Panc1 (cell line): ENCODE data around the gene ZCCHC14. TPM values are rescaled to one million over a fixed set of nuclear protein-coding genes. Genes with fewer than 3 reads are reported as not detected.
A peak's percentile ranks its signal among the peaks of the same experiment; 100 is the strongest.

Source experiments
- ATAC-seq: fragments of 200-7000 bp; cut with Tn5 transposase; 2 replicates; pipeline ENCODE4 v1.9.1; 2020; ENCODE audit warnings: mild to moderate bottlenecking, moderate library complexity
- BruUV-seq: library from RNA; stranded (reverse); fragments of 400-500 nt; replicated peaks from 2 replicates; lab custom pipeline; 2021; lab: Mats Ljungman, UMichigan
- CTCF ChIA-PET: fragments of 300-600 bp; sonication (Branson Sonifier 250); formaldehyde crosslinking; loops from one replicate; lab custom pipeline; 2022; ENCODE audit warnings: antibody characterized with exemption; lab: Charles Lee
- POLR2A ChIA-PET: fragments of 300-600 bp; sonication (Branson Sonifier 250); formaldehyde crosslinking; loops from one replicate; lab custom pipeline; 2022; ENCODE audit warnings: antibody characterized with exemption; lab: Charles Lee
- DNase-seq: peaks from one replicate; pipeline ENCODE4 v3.0.0-alpha.2; 2010; ENCODE audit warnings: low read depth, low spot score
- H3K27ac ChIP-seq: 2 replicates; pipeline ENCODE4 v1.5.1; 2011; ENCODE audit warnings: mild to moderate bottlenecking, low read length, inconsistent platforms
- H3K27me3 ChIP-seq: fragments of 200-500 bp; sonication (Bioruptor generic); 2 replicates; pipeline ENCODE4 v1.6.0; 2014; ENCODE audit warnings: low read length, inconsistent platforms; ENCODE audit not compliant: control insufficient read depth, insufficient read depth
- H3K36me3 ChIP-seq: fragments of 200-500 bp; sonication (Bioruptor generic); 2 replicates; pipeline ENCODE4 v1.5.1; 2014; ENCODE audit warnings: inconsistent platforms, mild to moderate bottlenecking, low read length, moderate library complexity; ENCODE audit not compliant: control insufficient read depth, insufficient read depth
- H3K4me1 ChIP-seq: 2 replicates; pipeline ENCODE4 v1.5.1; 2011; ENCODE audit warnings: inconsistent platforms, mild to moderate bottlenecking, low read length, moderate library complexity; ENCODE audit not compliant: control insufficient read depth, insufficient read depth
- H3K4me3 ChIP-seq, 2 experiments: 2 replicates each; pipeline ENCODE4 v1.5.1; 2011 to 2012; ENCODE audit warnings: low read depth in 2 of 2, low read length in 2 of 2, mild to moderate bottlenecking in 2 of 2, inconsistent platforms in 1 of 2, moderate library complexity in 1 of 2
- H3K9me3 ChIP-seq: fragments of 200-500 bp; sonication (Bioruptor generic); 2 replicates; pipeline ENCODE4 v1.5.1; 2014; ENCODE audit warnings: low read depth, mild to moderate bottlenecking, inconsistent platforms, low read length, moderate library complexity; ENCODE audit not compliant: control insufficient read depth, insufficient read depth
- POLR2AphosphoS5 ChIP-seq: IDR thresholded peaks from 2 replicates; pipeline ENCODE4 v1.6.1; 2012; ENCODE audit warnings: mild to moderate bottlenecking, low read depth, low read length, moderate library complexity
- TCF7L2 ChIP-seq: IDR thresholded peaks from 2 replicates; pipeline ENCODE4 v1.6.1; 2011; ENCODE audit warnings: mild to moderate bottlenecking, low read depth, low read length, inconsistent platforms
- in situ Hi-C: cut with HindIII; loops from 2 replicates; pipeline ENCODE4 v1.10.0; 2016; ENCODE audit warnings: low sequenced_read_pairs, low pct_unique_long_range_greater_than_20kb
- intact Hi-C: fragments of 100-400 bp; cut with micrococcal nuclease; formaldehyde crosslinking; loops from one replicate; pipeline ENCODE4 v1.10.0; 2022; ENCODE audit not compliant: unreplicated experiment
- total RNA-seq: library from RNA; stranded (reverse); gene quantifications from one replicate; pipeline ENCODE4 v1.2.1, GENCODE V29; 2021; ENCODE audit not compliant: unreplicated experiment
- TF ChIP-seq, protein P1 (sequence below), 2 experiments: IDR thresholded peaks; 2 replicates each; pipeline ENCODE4 v1.6.1; 2011 to 2012; ENCODE audit warnings: low read depth in 2 of 2, control low read depth in 1 of 2, low read length in 1 of 2, mild to moderate bottlenecking in 1 of 2, moderate library complexity in 1 of 2; ENCODE audit not compliant: insufficient read depth in 1 of 2
- TF ChIP-seq, protein P2 (sequence below): fragments of 450-650 bp; IDR thresholded peaks from 2 replicates; pipeline ENCODE4 v1.5.1; 2017; ENCODE audit warnings: mild to moderate bottlenecking

Gene ZCCHC14
- total RNA-seq, 1 experiment from 2014 or later, result 35.0 TPM

DNA sequence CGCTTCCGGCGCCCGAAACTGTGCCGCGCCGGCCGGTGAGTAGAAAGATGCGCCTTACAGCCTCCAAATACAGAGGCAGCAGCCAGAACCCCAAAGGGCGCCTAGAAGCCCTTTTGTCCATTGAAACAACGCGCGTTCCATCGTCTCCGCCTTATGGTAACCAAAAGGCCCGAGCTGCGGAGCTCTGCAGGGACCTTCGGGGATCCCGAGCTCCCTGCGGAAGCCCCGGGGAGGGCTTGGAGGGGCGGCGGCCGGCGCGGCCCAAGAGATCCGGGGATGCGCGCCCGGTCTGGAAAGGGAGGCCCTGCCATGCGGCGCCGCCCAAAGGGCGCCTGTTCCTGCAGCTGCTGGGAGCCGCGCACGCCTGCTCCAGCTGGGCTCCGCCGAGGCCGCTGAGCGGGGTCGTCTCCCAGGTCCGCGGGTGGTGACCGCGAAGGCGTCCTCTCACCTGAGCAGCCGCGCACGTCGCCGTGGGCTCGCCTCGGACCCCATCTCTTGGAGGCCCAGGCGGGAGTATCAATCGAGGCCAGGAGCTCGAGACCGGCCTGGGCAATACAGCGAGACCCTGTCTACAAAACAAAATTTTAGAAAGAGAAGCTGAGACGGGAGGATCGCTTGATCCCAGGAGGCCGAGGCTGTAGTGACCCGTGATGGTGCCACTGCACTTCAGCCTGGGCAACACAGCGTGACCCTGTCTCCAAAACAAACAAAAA is 108.5 kb downstream of the ZCCHC14 start:
- no peaks in the 10 kb centered on the region for H3K9me3 ChIP-seq
- CTCF ChIA-PET, result no interaction called here
- no TSS peak for BruUV-seq

DNA sequence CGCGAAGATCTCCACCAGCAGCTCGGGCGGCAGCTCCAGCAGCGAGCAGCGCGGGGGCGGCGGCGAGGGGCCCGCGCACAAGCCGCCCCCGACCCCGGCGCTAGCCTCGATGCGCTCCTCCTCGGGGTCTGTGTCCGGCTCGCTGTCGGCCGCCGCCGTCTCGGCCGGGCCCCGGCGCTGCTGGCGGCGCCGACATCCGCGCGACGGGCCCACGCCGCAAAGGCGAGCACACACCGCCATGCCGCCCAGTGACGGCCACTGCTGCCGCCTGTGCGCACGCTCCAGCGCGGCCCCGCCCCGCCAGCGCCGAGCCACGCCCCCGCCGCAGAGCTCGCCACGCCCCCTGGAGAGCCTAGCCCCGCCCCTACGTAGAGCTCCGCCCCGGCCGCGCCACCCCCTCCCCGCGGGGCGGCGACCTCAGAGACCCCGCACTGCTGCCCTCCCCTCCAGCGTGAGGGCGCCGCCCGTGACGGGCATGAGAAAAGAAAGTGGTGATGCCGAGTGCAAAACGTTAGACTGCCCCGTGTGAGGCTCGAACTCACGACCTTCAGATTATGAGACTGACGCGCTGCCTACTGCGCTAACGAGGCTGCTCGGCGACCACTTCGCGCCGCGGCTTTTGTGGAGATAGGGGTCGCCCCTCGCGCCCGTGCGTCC is 109.2 kb downstream of the ZCCHC14 start, which contains the start of gene FBXO31:
FBXO31 (minus strand) TSS at position 272 of the 657 bp plus-strand sequence; CDS start at position 240, 32 bp downstream.
- peak; percentile 78 for DNase-seq
- peak; percentile 84 for ATAC-seq
- CTCF ChIA-PET, result interaction anchor here (0.6 kb wide), 1 partner anchor 312 kb away, joined by 4 read pairs; no protein-coding TSS in a partner anchor
- Histone ChIP-seq H3K9me3 (no peaks in the 10 kb centered on the region), H3K4me1 (peaks cover 20% of the 10 kb centered on the region), H3K4me3 (peak within 1 kb of the TSS; percentile 60 to 70), H3K27me3 (no peaks in the 10 kb centered on the region), H3K36me3 (peaks cover 4% of the 10 kb centered on the region; the same call in 1 of the 2 replicates), H3K27ac (peak within 1 kb of the TSS; percentile 80)
- in situ Hi-C loops, result no loop called here
- POLR2A ChIA-PET, result interaction anchor here (0.6 to 0.8 kb wide), 2 partner anchors 9 to 11 kb away, joined by 4 read pairs; no protein-coding TSS in a partner anchor
- BruUV-seq, result no TSS peak
- TF ChIP-seq TCF7L2 (peak; percentile 25; the same call in 1 of the 2 replicates), POLR2AphosphoS5 (peak; percentile 53)
- TF ChIP-seq, protein P1, sequence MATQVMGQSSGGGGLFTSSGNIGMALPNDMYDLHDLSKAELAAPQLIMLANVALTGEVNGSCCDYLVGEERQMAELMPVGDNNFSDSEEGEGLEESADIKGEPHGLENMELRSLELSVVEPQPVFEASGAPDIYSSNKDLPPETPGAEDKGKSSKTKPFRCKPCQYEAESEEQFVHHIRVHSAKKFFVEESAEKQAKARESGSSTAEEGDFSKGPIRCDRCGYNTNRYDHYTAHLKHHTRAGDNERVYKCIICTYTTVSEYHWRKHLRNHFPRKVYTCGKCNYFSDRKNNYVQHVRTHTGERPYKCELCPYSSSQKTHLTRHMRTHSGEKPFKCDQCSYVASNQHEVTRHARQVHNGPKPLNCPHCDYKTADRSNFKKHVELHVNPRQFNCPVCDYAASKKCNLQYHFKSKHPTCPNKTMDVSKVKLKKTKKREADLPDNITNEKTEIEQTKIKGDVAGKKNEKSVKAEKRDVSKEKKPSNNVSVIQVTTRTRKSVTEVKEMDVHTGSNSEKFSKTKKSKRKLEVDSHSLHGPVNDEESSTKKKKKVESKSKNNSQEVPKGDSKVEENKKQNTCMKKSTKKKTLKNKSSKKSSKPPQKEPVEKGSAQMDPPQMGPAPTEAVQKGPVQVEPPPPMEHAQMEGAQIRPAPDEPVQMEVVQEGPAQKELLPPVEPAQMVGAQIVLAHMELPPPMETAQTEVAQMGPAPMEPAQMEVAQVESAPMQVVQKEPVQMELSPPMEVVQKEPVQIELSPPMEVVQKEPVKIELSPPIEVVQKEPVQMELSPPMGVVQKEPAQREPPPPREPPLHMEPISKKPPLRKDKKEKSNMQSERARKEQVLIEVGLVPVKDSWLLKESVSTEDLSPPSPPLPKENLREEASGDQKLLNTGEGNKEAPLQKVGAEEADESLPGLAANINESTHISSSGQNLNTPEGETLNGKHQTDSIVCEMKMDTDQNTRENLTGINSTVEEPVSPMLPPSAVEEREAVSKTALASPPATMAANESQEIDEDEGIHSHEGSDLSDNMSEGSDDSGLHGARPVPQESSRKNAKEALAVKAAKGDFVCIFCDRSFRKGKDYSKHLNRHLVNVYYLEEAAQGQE (IDR thresholded peaks at IDR 0.05; ENCODE audit: insufficient read depth in 1 of 2, low read depth in 2 of 2, low read length in 1 of 2), result no peak
- intact Hi-C loops, result no loop called here

More for the DNA sequence above, 108.5 kb downstream of the ZCCHC14 start:
- H3K4me3 ChIP-seq, result peak overlapping the region; percentile 60 to 70
- intact Hi-C loops, result no loop called here
- TF ChIP-seq, protein P2, sequence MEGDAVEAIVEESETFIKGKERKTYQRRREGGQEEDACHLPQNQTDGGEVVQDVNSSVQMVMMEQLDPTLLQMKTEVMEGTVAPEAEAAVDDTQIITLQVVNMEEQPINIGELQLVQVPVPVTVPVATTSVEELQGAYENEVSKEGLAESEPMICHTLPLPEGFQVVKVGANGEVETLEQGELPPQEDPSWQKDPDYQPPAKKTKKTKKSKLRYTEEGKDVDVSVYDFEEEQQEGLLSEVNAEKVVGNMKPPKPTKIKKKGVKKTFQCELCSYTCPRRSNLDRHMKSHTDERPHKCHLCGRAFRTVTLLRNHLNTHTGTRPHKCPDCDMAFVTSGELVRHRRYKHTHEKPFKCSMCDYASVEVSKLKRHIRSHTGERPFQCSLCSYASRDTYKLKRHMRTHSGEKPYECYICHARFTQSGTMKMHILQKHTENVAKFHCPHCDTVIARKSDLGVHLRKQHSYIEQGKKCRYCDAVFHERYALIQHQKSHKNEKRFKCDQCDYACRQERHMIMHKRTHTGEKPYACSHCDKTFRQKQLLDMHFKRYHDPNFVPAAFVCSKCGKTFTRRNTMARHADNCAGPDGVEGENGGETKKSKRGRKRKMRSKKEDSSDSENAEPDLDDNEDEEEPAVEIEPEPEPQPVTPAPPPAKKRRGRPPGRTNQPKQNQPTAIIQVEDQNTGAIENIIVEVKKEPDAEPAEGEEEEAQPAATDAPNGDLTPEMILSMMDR, result no peak
- TF ChIP-seq, protein P1 (IDR thresholded peaks at IDR 0.05; ENCODE audit: insufficient read depth in 1 of 2, low read depth in 2 of 2, low read length in 1 of 2), result no peak
- TF ChIP-seq TCF7L2, result no peak
- in situ Hi-C loops, result no loop called here
- peaks cover 4% of the 10 kb centered on the region; the same call in 1 of the 2 replicates for H3K36me3 ChIP-seq
- DNase-seq, result no peak
- peak overlapping the region; percentile 80 for H3K27ac ChIP-seq
- POLR2A ChIA-PET, result interaction anchor here (0.6 kb wide), 1 partner anchor 10 kb away, joined by 4 read pairs; no protein-coding TSS in a partner anchor
- H3K4me1 ChIP-seq, result peaks cover 27% of the 10 kb centered on the region
- no peaks in the 10 kb centered on the region for H3K27me3 ChIP-seq
- peak; percentile 57 for ATAC-seq
